Stomach (tissue), 9 donors: ENCODE data around the gene CACNA2D4. TPM values are rescaled to one million over a fixed set of nuclear protein-coding genes. Genes with fewer than 3 reads are reported as not detected.

Experiments
- DNase-seq, 2 donors: peaks; one replicate each; pipeline versions ENCODE4 v3.0.0 to v3.0.0-alpha.2; 2013 to 2019
- H3K27ac ChIP-seq, 5 donors: fragments of 200-600 bp in 4 of 5; sonication (generic) in 4 of 5; one replicate each; pipeline ENCODE4 v1.5.1; 2013 to 2019; ENCODE audit warnings: mild to moderate bottlenecking in 1 of 5, moderate library complexity in 1 of 5
- H3K27me3 ChIP-seq, 3 donors: fragments of 200-600 bp; sonication (generic); one replicate each; pipeline ENCODE4 v1.5.1; 2017 to 2019; ENCODE audit warnings: mixed run types in 1 of 3
- H3K36me3 ChIP-seq, 4 donors: fragments of 200-600 bp; sonication (generic); 1 replicate in 3 of 4; 2 replicates in 1 of 4; pipeline ENCODE4 v1.5.1; 2016 to 2019
- H3K4me1 ChIP-seq, 4 donors: fragments of 200-600 bp; sonication (generic); one replicate each; pipeline ENCODE4 v1.5.1; 2016 to 2019
- H3K4me3 ChIP-seq, 4 donors: fragments of 200-600 bp; sonication (generic) in 3 of 4; one replicate each; pipeline ENCODE4 v1.5.1; 2016 to 2019; ENCODE audit warnings: mild to moderate bottlenecking in 1 of 4
- H3K9me3 ChIP-seq, 4 donors: fragments of 200-600 bp; sonication (generic); one replicate each; pipeline ENCODE4 v1.5.1; 2016 to 2019
- EP300 ChIP-seq: sonication (generic); formaldehyde crosslinking; IDR thresholded peaks from one replicate; pipeline ENCODE4 v1.6.1; 2017; ENCODE audit warnings: antibody characterized with exemption
- POLR2A ChIP-seq, 4 donors: fragments of 450-650 bp; IDR thresholded peaks; one replicate each; pipeline ENCODE4 v1.6.1; 2016; ENCODE audit warnings: antibody characterized with exemption in 4 of 4, control low read depth in 2 of 4, mild to moderate bottlenecking in 1 of 4, moderate library complexity in 1 of 4
- POLR2AphosphoS5 ChIP-seq, 3 donors: sonication (generic); formaldehyde crosslinking; IDR thresholded peaks; one replicate each; pipeline ENCODE4 v1.6.1; 2016; ENCODE audit warnings: antibody characterized with exemption in 3 of 3
- WGBS, 5 donors: extraction: QIAGEN DNeasy Blood & Tissue Kit in 3 of 5; methylation state at CpG; one replicate each; pipeline versions ENCODE4 v1.1.5 to v1.1.7; 2013 to 2018; 5-methylcytosine and 5-hydroxymethylcytosine counted together
- intact Hi-C: fragments of 100-400 bp; cut with DNase I; formaldehyde crosslinking; loops from one replicate; pipeline ENCODE4 v1.15.1; 2023; ENCODE audit warnings: low total_unique reads
- polyA plus RNA-seq, 3 donors: library from polyadenylated mRNA; stranded (reverse); fragments of 200-250 nt; gene quantifications; one replicate each; pipeline ENCODE4 v1.2.3, GENCODE V29; 2013
- total RNA-seq, 5 donors: library from RNA; depleted of rRNA; stranded (reverse); fragments of >200 nt; gene quantifications; one replicate each; pipeline versions ENCODE4 v1.1.0 to v1.2.3, GENCODE V29; 2014 to 2016
- TF ChIP-seq, protein P1 (sequence below), 7 experiments: fragments of 450-650 bp in 4 of 7; fragments of 200-600 bp in 3 of 7; sonication (generic) in 3 of 7; IDR thresholded peaks; one replicate each; pipeline ENCODE4 v1.5.1; 2016 to 2019; ENCODE audit warnings: antibody characterized with exemption in 7 of 7, control low read depth in 2 of 7, mild to moderate bottlenecking in 1 of 7
- donor health status: healthy with polysubstance abuse.
- donor health status: Bipolar disorder and iron deficiency.
- donor health status: healthy.

The CACNA2D4 gene
- total and polyA plus RNA-seq, 8 donors: 0.58 to 3.5 (median 1.8) TPM; not detected in 1

DNA sequence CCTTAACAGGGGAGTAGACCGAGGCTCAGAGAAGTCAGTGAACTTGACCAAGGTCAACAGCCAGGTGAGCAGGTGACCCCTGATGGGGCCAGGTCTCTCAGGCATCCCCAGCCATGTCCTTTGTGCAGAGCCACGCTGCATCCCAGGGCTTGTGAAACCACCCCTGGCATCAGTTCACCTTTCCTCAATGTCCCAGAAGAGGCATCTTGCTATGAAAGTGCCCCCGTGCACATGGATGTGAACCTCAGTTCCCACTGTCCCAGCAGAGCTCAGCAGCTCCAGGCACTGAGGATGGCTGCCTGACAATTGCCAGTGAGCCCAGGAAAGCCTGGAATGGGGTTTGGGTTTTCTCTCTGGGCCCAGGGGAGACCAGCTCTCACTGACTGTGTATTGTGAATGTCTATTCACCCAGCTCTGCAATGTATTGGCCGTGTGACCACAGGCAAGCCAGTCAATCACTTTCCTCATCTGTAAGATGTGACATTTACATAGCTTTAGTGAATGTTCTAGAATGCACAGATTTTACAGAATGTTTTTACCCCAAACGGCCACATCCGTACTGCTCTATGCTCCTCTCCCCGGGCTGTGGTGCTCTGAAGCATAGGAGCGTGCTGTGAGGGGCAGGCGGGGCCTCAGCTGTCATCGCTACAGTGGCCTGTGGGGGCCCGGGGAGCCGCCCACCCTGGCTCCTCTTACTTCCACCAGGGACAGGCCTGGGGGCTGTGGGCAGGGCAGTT is 4.9 kb downstream of the CACNA2D4 start:
- Histone ChIP-seq H3K27me3 (peaks cover 0 to 16% (median 0%) of the 10 kb centered on the region in 3 donors), H3K9me3 (no peaks in the 10 kb centered on the region), H3K27ac (no peak overlapping the region), H3K4me3 (no peak overlapping the region), H3K4me1 (peaks cover 0 to 11% (median 9%) of the 10 kb centered on the region in 4 donors), H3K36me3 (no peaks in the 10 kb centered on the region)
- WGBS, 5 donors: 77 to 86% (median 83%) methylated on average over 11 to 12 of the region's 12 CpGs
- DNase-seq: peak; percentile 2 to 17
- intact Hi-C loops: loop anchor here (10.0 kb wide), 1 partner anchor 89 kb away; the partner anchor contains the start of gene LRTM2
- no peak for TF ChIP-seq EP300
- no peak for TF ChIP-seq POLR2A (IDR thresholded peaks at IDR 0.05)
- TF ChIP-seq, protein P1, sequence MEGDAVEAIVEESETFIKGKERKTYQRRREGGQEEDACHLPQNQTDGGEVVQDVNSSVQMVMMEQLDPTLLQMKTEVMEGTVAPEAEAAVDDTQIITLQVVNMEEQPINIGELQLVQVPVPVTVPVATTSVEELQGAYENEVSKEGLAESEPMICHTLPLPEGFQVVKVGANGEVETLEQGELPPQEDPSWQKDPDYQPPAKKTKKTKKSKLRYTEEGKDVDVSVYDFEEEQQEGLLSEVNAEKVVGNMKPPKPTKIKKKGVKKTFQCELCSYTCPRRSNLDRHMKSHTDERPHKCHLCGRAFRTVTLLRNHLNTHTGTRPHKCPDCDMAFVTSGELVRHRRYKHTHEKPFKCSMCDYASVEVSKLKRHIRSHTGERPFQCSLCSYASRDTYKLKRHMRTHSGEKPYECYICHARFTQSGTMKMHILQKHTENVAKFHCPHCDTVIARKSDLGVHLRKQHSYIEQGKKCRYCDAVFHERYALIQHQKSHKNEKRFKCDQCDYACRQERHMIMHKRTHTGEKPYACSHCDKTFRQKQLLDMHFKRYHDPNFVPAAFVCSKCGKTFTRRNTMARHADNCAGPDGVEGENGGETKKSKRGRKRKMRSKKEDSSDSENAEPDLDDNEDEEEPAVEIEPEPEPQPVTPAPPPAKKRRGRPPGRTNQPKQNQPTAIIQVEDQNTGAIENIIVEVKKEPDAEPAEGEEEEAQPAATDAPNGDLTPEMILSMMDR (IDR thresholded peaks at IDR 0.05): no peak
- TF ChIP-seq POLR2AphosphoS5 (IDR thresholded peaks at IDR 0.05): no peak

DNA sequence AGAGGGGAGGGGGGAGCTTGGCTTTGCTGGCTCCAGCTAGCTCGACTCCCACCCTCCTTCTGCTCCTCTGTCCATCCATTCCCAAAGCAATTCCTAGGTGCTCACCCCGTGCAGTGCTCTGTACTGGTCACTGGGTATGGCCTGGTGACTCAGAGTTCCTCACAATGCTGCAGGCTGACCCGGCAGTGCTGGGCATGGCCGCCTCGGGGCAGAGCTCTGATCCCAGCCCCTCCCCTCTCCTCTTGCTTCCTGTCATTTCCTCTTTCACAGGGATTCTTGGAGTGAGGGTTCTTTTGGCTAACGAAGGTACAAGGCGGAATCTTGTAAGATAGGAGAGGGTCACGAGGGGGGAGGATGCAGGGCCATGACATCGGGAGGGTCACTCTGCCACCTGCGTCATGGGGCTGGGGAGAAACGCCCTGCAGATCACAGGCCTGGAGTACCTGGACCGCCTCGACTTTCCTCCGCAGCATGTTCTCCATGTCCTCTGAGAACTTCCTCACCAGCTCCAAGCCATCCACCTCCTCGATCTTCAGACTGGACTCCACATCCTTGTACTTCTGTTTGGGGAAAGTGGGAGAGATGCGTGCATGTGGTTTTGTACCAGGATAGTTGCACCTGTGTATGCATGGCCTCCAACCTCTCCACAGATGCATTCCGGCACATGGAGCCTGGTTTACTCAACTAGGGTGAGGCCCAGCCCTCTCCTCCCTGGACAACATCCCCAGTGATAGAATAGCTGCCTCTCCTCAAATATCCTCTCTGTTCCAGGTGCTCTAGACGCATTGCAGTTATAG is 5.7 kb downstream of the CACNA2D4 start:
- Histone ChIP-seq H3K4me3 (no peak overlapping the region), H3K27me3 (peaks cover 0 to 23% (median 5%) of the 10 kb centered on the region in 3 donors), H3K4me1 (peaks cover 0 to 17% (median 12%) of the 10 kb centered on the region in 4 donors), H3K27ac (no peak overlapping the region), H3K9me3 (no peaks in the 10 kb centered on the region), H3K36me3 (no peaks in the 10 kb centered on the region)
- no peak for TF ChIP-seq POLR2AphosphoS5 (IDR thresholded peaks at IDR 0.05)
- TF ChIP-seq, protein P1 (IDR thresholded peaks at IDR 0.05): no peak
- TF ChIP-seq EP300: no peak
- intact Hi-C loops: loop anchor here (10.0 kb wide), 1 partner anchor 88 kb away; the partner anchor contains the start of gene LRTM2
- DNase-seq: peak; percentile 2 to 24
- WGBS, 5 donors: 79 to 83% (median 80%) methylated on average over 15 to 18 of the region's 18 CpGs

DNA sequence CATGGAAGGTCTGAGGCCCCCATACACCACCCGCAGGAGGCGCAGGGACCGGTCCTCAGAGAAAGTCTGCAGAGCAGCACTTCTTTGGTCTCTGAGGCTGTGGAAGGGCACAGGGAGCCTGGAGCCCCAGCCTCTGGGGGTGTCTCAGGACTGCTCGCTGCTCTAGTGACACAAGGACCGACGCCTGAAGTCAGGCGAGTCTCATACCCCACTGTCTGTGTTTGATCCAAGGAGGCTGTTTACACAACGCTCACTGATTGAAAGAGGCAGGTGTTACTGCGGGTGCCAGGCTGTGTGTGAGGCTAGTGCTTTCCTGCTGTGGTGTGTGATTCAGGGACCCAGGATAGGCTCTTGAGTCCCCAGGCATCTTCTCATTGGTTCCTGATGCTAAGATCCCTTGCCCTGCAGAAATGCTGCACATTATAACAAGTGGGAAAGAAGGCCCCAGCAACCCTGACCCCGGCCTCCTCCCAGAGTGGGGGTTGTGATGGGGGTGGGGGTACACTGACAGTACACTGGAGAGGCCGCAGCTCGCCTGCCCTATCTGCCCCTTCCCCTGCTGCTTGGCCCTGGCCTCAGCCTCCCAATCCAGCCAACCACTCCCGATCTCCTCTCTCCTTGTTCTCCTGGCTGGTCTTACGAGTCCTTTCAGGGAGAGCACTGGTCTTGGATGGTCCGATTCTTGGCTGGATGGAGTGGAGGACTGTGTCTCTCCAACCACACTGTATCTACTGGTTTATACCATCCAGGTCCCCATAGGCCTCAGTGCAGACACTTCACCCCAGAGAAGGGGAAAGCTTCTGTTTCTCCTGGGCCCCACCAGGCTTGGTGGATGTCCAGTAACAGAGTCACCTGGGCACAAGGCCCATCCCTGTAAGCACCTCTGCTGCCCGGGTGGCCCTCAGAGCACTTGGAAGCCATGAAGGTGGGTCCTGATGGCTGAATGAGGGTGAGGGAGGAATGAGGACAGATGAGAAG is 6.6 kb downstream of the CACNA2D4 start:
- no peaks in the 10 kb centered on the region for H3K36me3 ChIP-seq
- H3K4me1 ChIP-seq: peaks cover 0 to 15% (median 8%) of the 10 kb centered on the region in 4 donors
- peak; percentile 7 to 15 for DNase-seq
- intact Hi-C loops: loop anchor here (10.0 kb wide), 1 partner anchor 87 kb away; the partner anchor contains the start of gene LRTM2
- H3K27me3 ChIP-seq: peaks cover 0 to 27% (median 6%) of the 10 kb centered on the region in 3 donors
- H3K27ac ChIP-seq: no peak overlapping the region
- no peak overlapping the region for H3K4me3 ChIP-seq
- no peak for TF ChIP-seq POLR2A (IDR thresholded peaks at IDR 0.05)
- TF ChIP-seq, protein P1 (IDR thresholded peaks at IDR 0.05): no peak
- no peak for TF ChIP-seq POLR2AphosphoS5 (IDR thresholded peaks at IDR 0.05)
- no peak for TF ChIP-seq EP300
- whole genome bisulfite sequencing, 5 donors: 61 to 77% (median 70%) methylated on average over 15 to 16 of the region's 16 CpGs
- H3K9me3 ChIP-seq: no peaks in the 10 kb centered on the region
